GM21717 (cell line): ENCODE results near the gene ELL.

Experiments used
- ATAC-seq: cut with Tn5 transposase; IDR thresholded peaks from one replicate; pipeline ENCODE4 v1.9.1; 2021; ENCODE audit warnings: mild to moderate bottlenecking, moderate library complexity; ENCODE audit not compliant: unreplicated experiment

The ELL gene

DNA sequence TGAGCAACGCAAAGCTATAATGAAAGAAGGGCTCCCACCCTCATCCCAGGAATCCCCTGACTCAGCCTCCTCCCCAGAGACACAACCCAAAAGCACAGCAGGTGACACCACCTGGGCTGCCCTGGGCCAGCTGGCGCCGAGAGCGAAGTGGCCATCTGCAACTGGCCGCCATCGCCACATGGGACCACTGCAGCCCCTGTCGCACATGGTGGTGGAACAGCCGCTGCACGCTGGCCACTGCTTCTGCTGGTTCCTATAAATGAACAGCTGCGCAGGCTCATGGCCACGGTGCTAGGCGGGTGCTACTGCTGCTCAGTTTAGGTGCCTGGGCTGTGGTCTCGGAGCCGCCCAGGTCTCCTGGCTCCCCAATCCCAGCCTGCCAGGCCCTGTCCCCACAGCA lies 72.3 kb downstream of the ELL start:
- no peak for ATAC-seq

DNA sequence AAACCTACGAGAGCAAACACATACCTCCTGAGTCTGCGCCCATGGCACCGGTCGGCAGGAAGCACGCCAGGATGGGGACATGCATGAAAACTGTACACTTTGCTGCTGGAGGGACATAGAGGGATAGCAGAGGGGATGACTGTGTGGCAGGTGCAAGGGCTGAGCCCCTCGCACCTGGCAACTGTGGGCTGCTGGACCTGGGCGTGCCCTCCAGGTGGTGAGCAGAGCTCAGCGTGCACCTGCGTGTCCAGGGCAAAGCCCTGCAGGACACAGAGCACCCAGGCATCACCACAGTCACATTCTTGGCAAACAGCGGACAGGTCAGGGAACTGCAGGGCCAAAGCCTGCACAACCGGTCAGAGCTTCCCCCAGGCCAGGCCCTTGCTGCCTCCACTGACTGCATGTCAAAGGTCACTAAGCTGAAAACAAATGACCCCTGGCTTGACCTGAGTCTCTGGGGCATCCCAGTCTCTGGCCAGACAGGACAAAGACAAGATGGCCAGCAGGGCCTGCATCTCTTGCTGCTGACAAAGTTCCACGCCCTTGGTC lies 75.0 kb downstream of the ELL start:
- ATAC-seq, result no peak

DNA sequence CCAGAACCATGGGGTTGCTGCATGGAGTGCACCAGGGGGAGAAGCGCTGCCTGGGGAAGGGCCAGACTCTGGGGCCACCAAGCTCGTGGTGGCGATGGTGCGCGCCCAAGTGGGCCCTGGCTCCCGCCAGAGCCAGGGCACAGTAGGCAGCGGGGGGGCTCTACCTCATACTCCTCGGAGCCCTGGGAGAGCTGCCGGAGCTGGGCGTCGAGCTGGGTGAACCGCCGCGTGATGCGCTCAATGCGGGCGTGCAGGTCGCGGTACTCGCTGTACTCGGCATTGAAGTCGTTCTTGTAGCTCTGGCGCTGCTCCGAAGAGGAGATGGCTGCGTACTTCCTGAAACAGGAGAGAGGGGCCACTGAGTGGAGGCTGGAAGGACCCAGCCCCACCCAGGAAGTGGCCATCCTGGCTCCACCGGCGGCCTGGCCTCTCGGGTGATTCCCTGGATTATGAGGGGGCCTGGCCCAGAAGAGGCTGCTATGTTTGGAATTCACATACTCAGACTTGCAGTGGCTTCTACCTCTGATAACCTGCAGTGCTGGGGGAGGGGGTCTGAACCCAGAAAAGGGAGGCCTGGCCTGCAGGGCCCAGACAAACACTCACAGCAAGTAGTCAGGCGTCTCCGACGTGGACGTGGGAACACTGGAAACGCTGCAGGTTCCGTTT lies 75.6 kb downstream of the ELL start:
- no peak for ATAC-seq

DNA sequence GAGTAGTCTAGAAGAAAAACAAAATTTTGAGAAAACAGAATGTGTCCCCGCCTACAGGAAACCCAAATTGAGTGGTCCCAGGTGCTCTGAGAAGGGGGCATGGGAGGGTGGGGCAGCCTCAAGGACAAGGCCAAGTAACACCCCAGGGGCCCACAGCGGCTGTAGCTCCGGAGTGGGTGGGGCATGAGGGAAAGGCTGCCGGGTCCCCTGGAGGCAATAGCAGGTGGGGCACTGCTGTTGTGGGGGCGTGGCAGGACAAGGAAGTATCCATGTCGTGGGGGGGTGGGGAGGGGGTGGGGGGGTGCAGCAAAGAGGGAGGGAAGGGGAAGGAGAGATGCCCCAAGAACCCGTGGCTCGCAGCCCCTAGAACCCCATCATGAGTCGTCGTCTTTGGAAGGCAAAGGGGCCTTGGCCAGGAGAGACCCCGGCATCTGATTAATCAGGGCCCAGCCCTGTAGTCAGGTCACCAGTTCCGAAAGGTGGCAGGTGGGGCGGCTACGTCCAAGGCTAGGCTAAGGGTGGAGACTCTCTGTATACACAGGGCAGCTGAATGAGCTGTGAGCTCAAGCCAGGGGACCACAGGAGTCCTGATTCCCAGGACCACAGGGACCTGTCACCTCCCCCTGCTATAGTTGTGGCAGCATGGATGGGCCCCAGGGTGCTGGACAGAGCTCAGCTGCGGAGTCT lies 76.5 kb downstream of the ELL start:
- no peak for ATAC-seq

DNA sequence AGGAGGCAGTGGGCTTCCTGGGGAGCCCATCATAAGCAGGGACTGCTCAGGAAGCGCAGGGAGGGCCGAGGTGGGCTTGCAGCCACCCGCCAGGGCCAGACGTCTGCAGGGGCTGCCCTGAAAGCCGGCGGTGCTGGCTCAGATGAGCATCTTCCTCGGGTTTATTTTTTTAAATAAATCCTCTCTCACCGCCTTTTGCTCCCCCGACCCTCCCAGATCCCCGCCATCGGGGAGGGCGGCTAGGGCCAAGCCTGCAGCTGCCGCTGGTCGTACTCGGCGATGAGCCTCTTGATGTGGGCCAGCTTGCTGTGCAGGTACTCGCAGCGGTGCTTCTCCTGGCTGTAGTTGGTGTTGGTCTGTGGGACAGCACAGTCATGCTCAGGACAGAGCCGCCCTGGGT lies 77.4 kb downstream of the ELL start:
- ATAC-seq, result no peak

DNA sequence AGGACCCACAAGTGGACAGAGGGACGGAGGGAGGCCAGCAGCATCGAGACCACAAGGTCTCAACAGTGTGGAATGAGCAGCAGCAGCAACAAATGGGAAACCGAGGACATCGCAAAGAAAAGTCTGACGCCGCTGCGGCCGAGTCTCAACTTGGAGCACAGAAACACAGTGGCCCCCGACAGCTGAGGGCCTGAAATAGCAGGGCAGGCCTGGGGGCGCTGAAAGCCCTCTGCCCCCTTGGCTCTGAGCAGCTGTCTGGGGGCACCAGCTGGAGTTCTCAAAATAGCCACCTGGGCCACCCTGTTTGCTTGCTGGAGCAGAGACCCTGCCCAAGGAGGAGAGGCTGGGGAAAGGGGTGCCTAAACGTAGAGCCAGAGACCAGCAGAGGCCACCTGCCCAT lies 78.0 kb downstream of the ELL start:
- no peak for ATAC-seq

DNA sequence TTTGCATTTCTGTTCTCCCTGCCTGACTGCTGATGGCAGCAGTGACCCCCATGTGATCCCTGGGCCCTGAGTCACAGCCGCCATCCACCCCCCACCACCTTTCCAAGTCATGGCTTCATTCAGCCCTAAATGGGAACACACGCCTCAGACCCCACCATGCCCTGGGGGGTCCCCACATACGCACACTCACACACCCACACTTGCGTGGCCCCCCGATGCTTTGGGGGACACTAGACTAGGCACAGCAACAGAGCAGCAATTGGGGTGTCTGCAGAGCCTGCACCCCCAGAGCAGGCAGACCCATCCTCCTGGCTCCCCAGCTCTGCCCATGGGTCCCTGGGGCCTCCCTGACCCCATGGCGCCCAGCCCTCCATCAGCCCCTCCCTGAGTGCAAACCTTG lies 78.5 kb downstream of the ELL start:
- no peak for ATAC-seq

DNA sequence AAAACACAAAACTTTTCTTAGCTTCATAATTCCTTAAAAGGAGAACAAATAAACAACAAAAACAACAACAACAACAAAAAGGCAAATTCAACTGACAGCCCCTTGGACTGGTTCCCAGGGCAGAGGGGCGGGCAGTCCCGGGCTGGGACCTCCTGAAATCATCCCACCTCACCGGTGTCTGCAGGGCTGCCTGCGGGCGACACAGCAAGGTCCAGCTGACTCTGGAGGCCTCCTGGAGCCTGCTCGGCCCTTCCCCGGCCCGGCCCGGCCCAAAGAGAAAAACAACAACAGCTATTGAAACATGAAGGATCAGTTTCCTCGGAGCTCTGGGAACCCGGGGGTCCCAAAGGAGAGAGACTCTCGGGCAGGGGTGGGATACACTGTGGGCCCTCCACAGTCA lies 78.9 kb downstream of the ELL start:
- no peak for ATAC-seq

DNA sequence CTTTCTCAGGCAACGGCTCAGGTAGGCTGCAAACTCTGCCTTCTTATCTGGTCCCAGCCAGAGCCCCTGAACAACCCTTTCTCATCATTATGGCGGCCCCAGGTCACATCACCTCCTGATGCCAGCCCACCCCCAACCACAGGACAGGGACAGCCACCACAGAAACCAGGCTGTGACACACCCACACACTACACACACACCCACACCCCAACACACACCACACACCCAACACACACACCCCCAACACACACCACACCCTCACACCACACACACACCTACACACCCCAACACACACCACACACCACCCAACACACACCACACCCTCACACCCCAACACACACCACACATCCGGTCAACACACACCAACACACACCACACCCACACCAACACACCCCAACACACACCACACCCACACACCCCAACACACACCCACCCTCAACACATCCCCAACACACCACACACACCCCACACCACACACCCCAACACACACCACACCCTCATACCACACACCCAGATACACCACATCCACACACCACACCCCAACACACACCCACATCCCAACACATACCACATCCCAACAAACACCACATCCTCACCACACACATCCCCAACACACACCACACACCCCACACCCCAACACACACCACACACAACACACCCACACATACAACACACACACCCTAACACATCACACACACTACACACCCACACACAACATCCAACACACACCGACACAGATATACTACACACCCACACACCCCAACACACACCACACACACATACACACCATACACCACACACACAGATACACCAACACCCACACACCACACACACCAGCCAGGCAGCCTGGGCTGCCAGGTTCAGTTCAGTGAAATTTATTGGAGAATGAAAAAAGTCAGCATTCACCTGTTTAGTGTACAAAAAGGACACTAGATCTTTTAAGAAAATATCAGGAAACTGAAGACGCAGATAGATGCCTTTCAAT lies 79.8 kb downstream of the ELL start:
- ATAC-seq, result no peak

DNA sequence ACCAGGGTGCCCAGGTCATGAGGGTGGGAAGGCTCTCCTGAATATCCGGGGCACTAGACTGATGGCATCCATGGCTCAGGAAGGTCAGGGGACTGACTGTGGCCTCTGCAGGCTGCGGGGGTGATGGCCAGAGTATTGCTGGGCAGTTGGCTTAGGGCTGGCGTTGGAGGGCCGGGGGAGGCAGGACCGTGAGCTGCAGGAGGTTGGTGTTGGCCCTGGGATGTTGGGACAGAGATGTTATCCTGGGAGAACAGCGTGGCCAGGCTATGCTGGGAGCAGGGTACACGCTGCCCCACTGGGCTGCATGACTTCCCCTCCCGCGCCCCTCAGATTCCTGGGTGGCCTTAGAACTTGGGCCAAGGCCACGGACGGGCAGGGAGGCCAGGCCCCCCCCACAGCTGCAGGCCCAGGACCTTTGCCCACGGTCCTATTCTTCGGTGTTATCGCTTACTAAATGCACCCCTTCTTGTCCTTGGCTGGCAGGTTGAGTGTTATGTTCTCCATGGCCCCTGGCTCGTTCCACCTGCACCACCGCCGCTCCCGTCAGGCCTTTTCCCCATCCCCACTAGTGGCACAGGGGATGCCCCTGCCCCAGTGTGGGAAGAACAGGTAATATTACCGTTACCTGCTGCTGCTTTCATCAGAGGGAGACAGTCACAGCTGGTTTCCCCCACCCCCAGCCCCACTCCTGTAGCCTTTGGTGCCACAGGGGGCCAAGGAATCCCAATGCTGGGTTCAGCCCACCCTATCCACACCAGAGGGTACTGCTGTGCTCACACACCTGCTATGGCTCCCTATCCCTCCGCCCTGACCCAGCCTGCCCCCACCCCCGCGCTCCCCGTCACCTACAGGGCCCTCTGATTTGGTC lies 80.7 kb downstream of the ELL start:
- ATAC-seq, result no peak

DNA sequence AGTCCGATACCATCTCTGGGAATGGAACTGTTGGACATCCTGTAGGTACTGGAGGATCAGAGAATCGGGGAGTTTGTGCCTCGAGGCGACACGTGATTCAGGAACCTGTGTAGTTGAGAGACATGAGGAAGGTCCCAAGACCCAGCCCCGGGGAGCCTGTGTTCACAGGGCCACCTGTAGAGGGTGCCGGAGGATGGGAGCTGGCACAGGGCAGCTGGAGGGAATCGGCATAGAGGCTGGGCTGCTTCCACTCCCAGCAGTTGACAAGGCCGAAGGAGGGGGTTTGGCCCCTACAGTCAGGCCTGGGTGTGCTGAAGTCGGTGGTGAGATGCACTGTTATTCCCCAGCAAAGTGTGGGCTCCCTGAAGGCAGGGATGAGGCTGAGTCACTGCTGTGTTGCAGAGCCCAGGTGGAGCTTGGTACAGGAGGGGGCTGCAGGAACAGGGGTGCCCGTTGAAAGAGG lies 81.4 kb downstream of the ELL start:
- no peak for ATAC-seq

DNA sequence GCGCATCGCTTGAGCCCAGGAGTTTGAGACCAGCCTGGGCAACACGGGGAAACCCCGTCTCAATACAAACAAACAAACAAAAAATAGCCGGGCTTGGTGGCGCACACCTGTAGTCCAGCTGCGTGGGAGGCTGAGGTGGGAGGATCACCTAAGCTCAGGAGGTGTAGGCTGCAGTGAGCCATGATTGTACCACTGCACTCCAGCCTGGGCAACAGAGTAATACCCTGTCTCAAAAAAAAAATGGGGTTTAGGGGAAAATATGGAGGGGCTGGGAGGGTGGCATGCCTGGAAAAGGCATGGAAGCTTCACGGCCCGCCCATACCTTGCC lies 82.0 kb downstream of the ELL start:
- no peak for ATAC-seq

DNA sequence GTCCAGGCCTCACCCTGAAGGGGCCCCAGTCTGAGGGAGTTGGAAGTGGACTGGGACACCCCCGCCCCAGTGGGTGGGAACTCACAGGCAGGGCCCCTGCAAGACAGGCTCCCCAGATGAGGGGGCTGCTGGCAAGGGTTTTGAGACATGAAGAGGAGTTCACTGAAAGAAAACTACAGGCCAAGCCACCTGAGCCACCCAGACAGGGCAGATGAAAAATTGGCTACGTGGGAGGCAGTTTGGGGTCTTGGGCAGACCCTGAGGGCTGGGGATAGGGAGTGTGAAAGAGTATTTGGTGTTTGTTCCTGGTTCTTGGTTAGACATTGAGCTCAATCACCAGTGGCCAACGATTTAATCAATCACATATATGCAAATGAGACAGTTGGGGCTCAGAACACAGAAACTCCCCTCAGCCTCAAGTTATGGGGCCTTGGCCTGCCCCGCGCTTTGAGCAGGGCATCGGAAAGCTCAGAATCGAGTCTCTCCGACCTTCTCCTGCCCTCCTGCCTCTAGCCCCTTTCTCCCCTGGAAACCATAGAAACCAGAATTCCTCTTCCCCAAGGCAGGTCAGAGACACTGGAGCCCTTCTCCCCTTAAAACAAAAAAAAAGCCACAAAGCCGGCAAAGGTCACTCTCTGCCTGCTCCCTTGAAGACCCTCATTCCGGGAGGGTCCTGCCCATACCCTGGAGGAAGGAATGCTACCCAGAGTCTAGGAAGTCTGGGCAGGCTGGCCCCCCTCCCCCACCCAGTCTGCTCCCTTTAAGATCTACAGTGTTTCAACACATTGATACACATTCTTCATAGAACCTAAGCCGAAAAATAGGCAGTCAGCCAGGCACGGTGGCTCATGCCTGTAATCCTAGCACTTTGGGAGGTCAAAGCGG lies 82.6 kb downstream of the ELL start:
- no peak for ATAC-seq

DNA sequence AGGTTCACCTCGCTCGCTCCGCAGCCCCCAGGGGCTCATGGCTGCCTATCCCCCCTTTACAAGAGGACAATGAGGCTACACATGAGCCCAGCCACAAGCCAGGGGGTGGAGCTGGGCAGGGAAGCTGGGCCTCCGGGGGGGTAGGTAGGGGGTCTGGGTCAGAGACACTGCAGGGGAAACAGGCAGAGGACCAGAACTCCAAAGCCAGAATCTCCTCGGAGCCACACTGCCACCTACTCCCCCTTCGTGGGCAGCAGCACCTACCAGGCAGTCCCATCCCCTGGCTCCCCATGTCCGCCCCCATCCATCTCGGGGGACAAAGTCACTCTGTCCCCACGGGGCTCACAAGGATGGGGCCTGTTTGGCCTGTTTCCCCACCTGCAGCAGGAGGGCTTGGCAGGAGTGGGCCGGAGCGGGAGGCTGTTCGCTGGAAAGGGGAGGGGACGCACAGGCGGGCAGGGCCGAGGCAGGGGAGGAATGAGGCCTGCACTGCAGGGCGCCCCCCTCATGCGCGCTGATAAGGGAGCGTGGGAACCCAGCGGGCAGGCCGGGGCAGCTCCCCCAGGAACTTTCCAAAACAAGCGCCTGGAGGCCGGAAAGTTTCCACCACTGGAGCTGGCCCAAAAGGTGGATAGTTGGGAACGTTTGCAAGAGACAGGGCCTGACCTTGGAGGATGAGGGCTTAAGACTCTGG lies 83.4 kb downstream of the ELL start:
- no peak for ATAC-seq

DNA sequence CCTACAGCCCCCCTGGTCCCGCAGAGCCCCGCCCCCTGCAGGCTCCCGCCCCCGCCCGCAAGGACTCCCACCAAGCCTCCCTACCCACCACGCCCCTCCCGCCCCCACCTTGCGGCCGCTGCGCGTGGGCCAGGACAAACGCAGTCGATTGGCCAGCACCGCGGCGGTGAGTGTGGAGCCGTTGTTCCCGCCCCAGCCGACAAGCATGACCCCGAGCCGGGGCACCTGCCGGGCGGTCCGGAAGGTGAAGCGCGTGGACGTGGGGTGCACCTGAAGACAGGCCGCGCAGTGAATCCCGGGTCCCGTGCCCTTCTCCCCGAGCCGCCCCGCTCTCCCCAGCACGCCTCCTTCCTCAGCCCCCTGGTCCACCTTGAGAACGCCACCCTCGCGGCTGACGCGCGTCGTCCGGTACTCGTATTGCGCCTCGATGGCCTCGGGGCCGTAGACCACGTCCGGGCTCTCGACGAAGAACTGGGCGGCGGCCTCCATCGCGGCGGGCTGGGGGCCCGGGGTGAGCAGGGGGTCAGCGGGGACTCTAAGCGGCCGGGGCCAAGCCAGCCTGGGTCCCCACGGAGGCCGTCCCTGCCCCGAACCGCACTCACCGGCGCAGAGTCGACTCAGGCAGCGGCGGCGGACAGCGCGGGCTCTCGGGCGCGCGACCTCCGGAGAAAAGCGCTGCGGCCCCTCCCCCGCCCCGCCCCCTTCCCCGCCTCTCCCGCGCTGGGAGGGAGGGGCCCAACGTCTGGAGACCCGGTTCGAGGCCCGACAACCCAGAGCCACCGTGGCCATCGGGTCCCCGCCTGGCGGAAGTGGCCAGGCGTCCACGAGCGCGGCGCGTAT lies 84.2 kb downstream of the ELL start, which contains the start of gene ISYNA1:
Gene ISYNA1, minus strand, starts transcription at position 643 of the 840 bp plus-strand sequence. Its CDS starts 154 bp downstream, at position 489.
- ATAC-seq, result no peak

DNA sequence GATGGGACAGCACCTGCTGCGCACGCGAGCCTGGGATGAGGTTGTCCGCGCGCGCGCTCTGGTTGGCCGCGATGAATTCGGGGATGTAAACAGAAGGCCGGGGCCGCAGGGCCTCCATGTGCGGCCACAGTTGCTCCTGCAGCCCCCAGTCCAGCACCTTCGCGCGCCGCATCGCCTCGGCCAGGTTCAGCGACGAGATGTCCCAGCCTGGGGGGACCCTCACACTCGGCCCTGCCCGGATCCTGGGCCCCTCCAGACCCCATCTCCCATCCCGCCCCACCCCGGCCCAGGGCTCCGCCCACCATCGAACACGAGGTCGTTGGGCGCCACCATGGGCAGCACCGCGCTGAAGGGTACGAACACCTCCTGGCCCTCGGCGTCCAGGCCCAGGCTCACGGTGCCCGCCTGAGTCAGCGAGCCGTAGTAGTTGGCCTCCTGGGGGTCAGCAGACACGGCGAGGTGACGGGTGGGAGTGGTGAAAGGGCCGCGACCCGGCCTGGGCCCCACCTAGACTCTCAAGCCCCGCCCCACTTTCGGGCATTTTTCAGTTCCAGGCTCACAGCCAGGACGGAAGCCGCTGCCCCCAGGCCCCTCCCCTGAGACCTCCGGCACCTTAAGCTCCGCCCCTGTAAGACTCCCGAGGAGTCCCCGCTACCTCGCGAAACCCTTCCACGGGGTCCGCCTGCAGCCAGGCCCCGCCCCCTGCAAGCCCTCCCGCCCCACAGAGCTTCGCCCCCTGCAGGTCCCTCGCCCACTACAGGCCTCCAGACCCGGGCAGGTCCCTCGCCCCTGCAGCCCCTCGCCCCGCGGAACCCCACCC lies 85.0 kb downstream of the ELL start:
- no peak for ATAC-seq
